Hippocampal formation (tissue), 2 donors: ENCODE measurements around the gene APPBP2.

Source experiments
- DNase-seq, 2 donors: peaks; one replicate each; lab custom pipeline; 2025; lab: John Stamatoyannopoulos, UW

Gene APPBP2

DNA sequence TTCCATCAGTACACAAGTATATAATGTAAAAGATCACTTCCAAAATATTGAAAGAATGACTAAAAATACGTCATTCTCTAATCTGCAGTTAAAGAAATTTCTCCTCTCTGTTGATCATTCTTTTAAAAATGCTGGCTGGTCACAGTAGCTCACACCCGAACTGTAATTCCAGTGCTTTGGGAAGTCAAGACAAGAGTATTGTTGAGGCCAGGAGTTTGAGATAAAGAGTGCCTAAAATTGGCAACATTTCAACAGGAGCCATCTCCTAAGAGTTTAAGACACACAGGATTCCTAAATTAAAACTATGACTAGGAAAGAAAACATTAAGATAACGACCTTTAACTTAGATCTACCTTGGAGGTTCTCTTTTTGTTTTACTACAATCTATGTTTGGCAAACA lies 129.6 kb downstream of the APPBP2 start:
- no peak for DNase-seq

DNA sequence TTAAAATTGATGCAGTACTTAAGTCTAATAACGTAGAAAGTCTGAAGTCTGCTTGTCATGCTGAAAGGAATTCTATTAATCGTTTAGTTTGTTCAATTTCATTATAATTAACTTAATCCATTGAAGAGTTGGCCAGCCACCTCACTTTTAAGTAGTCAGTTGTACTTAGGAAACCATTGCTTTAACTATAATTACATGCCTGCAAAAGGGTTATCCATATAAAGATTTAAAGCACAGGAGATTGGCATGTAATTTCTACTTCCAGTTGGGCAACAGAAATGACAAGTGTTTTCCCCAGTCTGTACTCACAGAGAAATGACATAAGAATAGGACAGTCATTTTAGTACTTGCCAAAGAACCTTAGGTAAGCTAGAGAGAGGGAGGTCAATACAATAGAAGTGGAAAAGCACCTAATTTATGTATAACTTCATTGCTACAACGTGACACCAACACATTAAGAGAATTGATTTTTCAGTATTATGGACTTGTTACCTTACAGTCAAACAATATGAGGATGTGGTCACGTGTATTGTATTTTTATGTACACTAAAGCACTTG lies 130.5 kb downstream of the APPBP2 start:
- no peak for DNase-seq

DNA sequence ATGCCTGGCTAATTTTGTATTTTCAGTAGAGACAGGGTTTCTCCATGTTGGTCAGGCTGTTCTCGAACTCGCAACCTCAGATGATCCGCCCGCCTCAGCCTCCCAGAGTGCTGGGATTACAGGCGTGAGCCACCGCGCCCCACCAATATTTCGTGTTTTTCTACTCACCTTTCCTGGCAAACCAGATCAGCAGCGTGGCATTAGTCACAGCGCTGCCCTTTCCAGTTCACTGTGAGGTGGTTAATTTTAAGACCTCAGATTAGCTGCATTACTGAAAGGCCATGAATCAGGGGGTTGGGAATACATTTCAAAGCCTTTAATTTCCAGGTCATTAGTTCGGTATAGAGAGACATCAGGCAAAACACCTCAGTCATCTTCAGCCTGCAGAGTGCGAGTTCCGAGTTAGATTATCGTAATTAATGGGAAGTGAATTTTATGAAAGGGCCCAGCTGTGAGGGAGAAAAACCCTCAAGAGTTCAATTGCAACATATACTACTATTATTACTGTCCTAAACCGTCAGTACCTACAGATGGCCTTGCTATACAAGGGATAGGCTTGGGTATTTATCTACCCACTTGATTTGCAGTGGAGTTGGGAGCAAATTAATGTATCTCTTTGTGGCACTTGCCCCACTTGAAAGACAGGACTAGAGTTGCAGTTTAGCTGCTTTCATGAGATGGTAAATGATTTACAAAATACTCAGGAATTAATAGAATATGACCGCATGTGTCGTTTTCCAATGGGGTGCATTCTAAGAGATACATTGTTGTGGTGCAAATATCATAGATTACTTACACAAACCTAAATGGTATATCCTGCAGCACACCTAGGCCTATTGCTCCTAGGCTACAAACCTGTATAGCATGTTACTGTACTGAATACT lies 132.0 kb downstream of the APPBP2 start:
- DNase-seq: no peak
